ENCODE measurements around the gene PLCH1.

The PLCH1 gene

DNA sequence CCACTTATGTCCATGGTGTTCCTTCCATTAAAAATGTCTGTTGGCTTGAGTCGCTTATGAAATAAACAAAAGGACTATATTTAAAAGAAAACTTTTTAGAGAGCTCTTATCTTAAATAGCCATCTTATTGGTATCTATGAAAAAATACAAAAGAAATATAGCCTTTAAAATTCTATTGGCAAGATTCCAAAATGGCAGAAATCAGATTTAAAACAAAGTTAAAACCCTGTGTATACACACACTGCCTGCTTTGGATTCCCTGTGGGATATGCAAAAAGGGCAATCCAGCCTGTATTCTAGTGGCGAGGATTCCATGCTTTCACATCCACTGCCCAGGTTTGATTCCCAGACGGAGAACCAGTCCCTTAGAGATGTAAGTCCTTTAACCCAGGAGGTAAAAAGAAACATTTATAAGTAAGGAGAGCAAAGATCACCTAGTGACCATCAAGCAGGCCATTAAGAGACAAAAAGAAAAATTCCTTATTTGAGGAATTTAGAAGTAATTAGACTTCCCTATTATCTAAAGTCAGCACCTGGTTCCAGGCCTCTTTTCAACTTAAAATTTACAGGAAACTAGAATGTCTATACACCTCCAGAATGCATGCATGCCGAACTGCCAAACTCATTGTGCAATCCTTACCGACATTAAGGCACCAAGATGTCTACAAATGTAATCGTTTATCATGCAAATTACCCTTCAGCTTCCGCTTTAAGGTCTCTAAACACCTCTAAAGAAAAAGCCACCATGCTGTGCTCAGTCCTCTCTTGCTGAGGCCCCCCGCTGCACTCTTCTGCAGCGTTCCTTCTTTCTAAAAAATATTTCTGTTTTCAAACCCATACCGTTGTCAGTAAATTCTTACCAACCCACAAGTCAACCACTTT lies 381.8 kb downstream of the PLCH1 start:
- no peak for FAIRE-seq

DNA sequence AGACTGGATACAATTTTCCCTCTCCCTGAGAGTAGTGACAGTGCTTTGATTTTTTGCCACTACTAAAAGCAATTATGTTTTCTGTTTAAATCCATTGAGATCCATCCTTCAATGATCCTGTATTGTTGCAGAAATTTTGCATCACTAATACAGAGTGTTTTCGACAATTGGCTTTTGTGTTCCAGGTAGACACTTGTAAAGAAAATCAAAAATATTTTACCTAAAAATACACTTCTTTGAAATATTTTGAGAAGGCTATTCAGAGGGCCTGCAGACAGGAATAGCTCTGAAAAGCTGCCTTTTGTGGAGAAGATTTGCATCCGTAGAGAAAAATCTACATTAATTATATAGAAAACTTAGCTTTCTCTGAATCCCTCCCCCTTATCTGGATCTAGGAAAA lies 384.6 kb downstream of the PLCH1 start:
- FAIRE-seq (no peak), DNase-seq (ENCODE audit: insufficient read length, low spot score) (no peak)
- no peak for TF ChIP-seq POLR2A (IDR thresholded peaks at IDR 0.05; ENCODE audit: low read depth, low read length)

More for the DNA sequence above, 381.8 kb downstream of the PLCH1 start:
- TF ChIP-seq POLR2A (IDR thresholded peaks at IDR 0.05; ENCODE audit: low read depth, low read length) = no peak
- DNase-seq (ENCODE audit: insufficient read length, low spot score) = no peak

DNA sequence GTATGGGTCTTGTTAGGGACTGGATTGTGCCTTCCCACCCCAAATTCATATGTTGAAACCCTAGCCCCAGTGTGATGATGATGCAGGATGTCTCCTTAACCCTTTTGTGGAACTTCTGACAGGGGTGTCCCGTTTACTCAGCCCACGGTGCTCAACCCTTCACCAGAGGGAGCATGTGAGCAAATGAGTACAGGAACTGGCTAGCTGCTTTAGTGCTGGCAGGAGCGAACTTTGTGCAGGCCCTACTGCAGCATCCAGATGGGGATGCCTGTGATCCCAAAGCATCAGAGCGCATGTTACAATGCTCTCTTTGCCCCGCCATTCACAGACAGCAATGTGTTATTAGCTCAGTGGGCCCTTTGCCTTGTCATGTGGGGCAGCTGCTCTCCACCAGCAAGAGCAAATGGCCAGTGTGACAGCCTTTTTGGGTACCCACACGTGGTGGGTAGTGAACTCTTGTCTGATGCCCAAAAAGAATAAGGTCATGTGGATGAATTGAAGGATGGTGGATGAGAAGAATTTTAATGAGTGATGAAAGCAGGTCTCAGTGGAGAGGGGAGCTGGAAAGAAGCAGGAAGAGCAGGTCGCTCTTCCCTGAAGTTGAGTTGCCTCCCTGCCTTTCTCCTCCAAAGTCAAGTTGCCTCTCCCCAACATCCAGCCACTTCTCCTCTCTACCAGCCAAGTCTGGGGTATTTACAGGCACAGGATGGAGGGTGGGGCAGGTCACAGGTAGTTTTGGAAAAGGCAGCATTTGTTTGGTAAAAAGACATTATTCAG lies 388.1 kb downstream of the PLCH1 start:
- TF ChIP-seq POLR2A (IDR thresholded peaks at IDR 0.05; ENCODE audit: low read depth, low read length) = no peak
- FAIRE-seq = no peak
- DNase-seq (ENCODE audit: insufficient read length, low spot score) = no peak

DNA sequence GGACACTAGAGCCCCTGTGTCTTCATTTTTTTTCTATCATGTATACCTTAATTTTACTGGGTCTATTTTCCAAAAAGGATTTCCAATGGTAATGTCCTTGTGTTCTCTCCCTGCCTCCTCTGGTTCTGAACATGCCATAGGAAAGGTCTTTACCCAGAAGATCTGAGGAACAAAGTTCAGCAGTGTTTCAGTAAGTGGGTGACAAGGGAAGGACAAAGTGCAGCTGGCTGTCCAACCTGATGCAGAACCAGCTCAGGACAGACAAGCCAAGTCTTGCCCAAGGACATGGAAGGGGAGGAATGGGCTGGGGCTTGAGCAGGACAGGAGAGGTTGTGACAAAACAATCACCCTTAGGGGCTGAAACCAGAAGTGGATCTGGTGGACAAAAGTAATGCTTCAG lies 390.2 kb downstream of the PLCH1 start:
- TF ChIP-seq POLR2A (IDR thresholded peaks at IDR 0.05; ENCODE audit: low read depth, low read length) = no peak
- DNase-seq (ENCODE audit: insufficient read length, low spot score) (no peak), FAIRE-seq (no peak)

DNA sequence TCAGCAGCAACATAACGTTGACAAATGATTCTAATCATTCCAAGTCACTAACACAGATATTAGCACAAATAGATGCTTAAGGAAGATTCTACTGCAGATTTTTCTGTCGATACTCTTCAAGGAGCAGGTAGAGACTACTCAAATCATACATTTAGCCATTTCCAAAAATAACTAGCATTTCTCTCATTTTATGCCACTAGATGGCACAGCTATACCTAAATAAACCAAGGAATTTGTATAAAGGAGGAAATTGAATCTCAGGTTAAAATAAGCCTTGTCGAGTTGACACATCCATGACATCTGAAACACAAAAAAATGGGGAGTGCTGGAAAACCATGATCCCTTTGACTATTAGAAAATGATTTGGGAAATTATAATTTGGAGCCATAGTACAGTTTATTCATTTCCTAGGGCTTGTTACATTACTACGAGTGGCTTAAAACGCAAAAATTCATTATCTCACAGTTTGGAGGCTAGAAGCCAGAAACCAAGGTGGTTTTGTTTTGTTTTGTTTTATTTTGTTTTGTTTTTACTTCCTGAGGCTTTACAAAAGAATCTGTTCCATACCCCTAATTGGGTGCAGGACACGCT lies 391.9 kb downstream of the PLCH1 start:
- FAIRE-seq = peak; percentile 88
- DNase-seq (ENCODE audit: insufficient read length, low spot score) = peak; percentile 6
- no peak for TF ChIP-seq POLR2A (IDR thresholded peaks at IDR 0.05; ENCODE audit: low read depth, low read length)

DNA sequence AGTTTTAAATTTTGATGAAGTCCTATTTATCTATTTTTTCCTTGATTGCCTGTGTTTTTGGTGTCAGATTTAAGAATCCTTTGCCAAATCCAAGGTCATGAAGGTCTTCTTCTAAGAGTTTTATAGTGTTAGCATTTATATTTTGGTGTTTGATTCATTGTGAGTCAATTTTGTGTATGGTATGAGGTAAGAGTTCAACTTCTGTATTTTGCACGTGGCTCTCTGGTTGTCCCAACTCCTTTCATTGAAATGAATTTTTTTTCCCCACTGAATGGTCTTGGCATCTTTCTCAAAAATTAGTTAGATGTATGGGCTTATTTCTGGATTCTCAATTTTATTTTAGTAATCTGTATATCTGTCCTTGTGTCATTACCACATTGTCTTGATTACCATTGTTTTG lies 394.3 kb downstream of the PLCH1 start:
- TF ChIP-seq POLR2A (IDR thresholded peaks at IDR 0.05; ENCODE audit: low read depth, low read length) = no peak
- DNase-seq (ENCODE audit: insufficient read length, low spot score) = no peak
- no peak for FAIRE-seq

DNA sequence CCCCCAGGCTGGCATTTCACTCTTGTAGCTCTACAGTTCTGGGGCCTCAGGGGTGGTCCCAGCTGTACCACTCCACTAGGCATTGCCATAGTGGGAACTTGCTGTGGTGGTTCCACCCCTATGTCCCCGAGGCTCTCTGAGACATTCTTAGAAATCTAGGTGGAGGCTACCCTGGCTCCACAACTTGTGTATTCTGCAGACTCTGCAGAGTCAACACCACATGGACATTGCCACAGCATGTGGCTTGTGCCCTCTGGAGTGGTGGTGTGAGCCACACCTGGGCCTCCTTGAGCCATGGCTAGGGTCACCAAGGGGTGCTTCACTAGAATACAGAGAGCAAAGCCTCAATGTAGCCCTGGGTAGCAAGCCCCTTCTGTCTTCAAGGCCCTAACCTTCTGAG lies 397.0 kb downstream of the PLCH1 start:
- FAIRE-seq = no peak
- TF ChIP-seq POLR2A (IDR thresholded peaks at IDR 0.05; ENCODE audit: low read depth, low read length) = no peak
- DNase-seq (ENCODE audit: insufficient read length, low spot score) = no peak

DNA sequence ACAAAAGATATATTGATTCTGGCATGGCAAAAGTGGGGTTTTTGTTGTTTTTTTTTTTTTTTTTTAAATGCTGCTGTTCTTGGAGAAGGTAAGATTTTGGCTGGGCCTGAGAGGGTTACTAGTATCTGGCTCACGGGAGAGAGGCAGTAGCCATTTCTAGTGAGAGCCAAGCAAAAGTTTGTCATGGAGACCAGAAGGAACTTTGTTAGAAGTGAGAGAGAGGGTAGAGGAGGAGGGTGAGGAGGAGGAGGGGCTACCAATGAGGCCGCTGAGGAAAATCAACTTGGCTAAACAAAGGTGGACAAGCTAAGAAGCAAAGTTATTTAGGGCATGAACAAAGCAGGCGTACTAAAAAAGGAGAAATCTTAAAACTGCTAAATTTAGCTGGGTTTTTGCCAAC lies 402.5 kb downstream of the PLCH1 start:
- no peak for FAIRE-seq
- TF ChIP-seq POLR2A (IDR thresholded peaks at IDR 0.05; ENCODE audit: low read depth, low read length) = no peak

DNA sequence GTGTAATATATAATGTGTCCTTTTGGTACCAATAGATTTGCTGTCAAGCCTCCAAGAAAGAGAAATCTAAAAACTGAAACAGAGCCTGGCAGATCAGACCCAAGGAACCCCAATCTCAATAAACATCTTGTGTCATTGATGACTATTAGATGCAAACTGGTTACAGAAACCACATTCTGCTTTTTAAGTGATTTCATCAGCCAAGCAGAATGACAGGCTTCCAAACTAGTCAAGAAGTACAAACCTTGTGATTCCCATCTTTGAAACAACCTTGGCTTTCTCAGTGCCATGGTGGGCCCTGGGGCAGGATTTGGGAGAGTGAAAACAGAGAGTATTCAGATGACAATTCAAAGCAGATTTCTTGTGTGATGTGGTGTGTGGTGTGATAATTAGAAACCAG lies 405.8 kb downstream of the PLCH1 start:
- FAIRE-seq = no peak
- no peak for DNase-seq (ENCODE audit: insufficient read length, low spot score)
- TF ChIP-seq POLR2A (IDR thresholded peaks at IDR 0.05; ENCODE audit: low read depth, low read length) = no peak

More for the DNA sequence above, 402.5 kb downstream of the PLCH1 start:
- DNase-seq (ENCODE audit: insufficient read length, low spot score) = no peak

DNA sequence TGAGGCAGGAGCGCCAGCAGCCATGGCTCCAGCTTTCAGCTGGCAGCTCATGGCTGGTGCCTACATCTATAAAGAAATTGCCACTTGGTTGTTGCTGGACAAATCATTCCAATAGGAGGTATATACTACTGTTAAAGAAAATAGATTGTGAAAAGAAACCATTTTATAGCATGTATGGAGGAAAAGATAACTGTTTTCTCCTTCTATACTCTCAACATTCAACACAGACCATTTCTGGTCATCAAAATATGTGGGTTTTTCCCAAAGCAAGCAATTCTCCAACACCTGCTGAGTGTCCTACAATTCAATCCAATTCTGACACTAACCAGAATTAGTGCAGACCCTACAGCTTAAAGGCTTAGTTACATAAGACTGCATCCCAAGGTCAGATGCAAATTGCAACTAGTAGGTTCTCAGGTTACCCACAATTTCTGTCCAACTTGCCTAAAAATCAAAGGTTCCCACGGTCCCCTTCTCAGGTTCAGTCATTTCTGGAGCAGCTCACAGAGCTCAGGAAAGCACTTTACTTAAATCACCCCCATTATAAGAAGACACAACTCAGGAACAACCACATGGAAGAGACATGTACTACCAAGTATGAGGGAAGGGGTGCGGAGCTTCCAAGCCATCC lies 409.0 kb downstream of the PLCH1 start:
- DNase-seq (ENCODE audit: insufficient read length, low spot score) (no peak), FAIRE-seq (no peak)
- no peak for TF ChIP-seq POLR2A (IDR thresholded peaks at IDR 0.05; ENCODE audit: low read depth, low read length)

DNA sequence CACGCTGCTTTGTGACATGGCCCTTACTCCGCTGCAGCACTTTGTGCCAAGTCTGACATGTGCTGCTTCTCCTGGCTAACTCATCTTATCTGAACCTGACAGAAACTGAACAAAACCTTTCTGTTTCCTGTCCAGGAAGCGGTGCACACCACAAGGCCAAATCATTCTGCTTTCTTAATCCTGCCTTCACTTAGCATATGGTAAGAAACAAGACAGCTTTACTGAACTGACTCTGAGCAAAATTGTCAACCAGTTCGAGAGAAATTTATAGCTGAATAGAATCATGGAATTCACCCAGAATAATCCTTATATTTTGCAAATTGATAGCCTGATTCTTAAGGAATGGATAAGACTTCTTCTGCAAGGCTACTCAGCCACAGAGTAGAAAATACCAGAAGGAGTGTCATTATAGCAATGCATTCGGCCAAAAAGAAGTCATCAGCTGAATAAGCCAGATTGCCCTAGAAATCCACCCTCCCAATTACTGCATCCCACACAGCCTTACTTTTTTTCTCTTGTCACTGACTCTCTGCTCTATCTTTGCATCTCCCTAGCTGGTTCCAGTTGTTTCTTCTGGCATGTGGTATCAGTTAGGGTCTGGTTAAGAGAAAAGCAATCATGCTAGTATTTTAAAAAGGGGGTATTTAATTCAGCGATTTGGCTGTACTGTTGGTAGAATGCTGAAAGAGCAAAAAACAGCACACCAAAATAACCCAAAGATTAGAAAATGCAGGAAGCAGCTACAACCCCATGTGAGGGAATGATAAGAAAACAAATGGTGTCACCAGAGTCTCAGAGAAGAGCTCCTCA lies 409.8 kb downstream of the PLCH1 start:
- FAIRE-seq (no peak), DNase-seq (ENCODE audit: insufficient read length, low spot score) (no peak)
- TF ChIP-seq POLR2A (IDR thresholded peaks at IDR 0.05; ENCODE audit: low read depth, low read length) = no peak

DNA sequence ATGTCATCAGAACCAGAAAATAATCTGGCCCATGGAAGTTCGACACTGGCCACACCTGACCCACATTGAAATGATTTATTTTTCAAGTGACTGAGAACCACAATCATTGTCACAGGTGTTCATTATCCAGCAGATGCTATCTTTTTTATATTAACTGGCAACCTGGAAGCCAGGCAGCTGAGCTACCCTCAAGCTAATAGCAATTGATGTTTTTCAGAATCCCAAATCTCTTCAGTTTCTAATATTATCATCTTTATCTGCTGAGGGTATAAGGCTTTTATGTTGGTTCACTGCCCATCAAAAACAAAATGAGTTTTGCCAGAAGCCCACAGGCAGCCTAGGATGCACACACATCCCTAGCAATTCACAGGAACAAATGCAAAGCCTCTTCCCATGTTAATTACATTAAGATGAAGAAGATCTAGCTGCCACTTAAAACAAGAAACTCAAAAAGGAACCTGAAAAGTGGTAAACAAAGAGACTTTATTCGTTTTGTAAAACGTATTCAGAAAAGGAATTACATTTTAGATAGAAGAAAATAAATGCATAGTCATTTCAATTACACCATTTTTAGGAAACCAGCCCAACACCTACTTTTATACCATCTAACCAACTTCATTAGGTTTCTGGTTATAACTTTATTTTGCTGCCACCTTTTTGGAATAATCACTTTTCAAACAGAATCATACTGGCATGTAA lies 410.5 kb downstream of the PLCH1 start:
- FAIRE-seq = no peak
- DNase-seq (ENCODE audit: insufficient read length, low spot score) = no peak
- TF ChIP-seq POLR2A (IDR thresholded peaks at IDR 0.05; ENCODE audit: low read depth, low read length) = no peak

DNA sequence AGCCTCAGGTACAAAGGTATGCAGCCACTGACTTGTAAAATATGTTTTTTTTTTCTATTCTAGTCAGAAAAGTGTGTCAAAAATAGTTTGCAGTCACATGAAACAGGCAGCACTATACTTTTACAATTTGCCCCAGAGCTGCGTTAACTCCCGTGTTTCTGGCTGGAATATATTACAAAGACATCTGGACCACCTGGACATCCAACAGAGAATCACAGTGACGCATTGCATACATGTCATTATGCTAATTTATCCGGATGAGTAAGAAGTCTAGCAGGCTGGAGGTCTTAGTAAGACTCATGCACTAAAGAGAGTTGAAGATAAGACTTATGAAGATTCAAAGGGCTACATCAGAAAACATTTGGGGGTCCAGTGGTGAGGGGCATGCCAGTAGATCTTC lies 412.2 kb downstream of the PLCH1 start:
- no peak for DNase-seq (ENCODE audit: insufficient read length, low spot score)
- TF ChIP-seq POLR2A (IDR thresholded peaks at IDR 0.05; ENCODE audit: low read depth, low read length) = no peak
- no peak for FAIRE-seq

Data from H54 (cell line).